ENCODE data around the gene DOCK10. TPM values are rescaled to one million over a fixed set of nuclear protein-coding genes. Genes with fewer than 3 reads are reported as not detected.

The DOCK10 gene
- total RNA-seq, 2 donors from 2014 or later = 2.0 to 3.4 TPM

GRCh38 chr2:225073198-225073597 lies 30.9 kb upstream of the DOCK10 start:
- no peak for DNase-seq
- Histone ChIP-seq H3K36me3 (replicated peaks in 1 of 2; ENCODE audit: insufficient read depth in 1 of 2, low read depth in 2 of 2) (no peaks in the 10 kb centered on the region), H3K4me1 (no peaks in the 10 kb centered on the region), H3K9me3 (no peaks in the 10 kb centered on the region), H3K27me3 (no peaks in the 10 kb centered on the region), H3K4me3 (no peak overlapping the region), H3K27ac (no peak overlapping the region)
- 30 to 61% methylated on average over 5 of the region's 5 CpGs for WGBS, 2 donors
- ATAC-seq = no peak
- intact Hi-C loops (cut with DNase I) = no loop called here
- TF ChIP-seq CTCF (IDR thresholded peaks at IDR 0.05) (no peak), POLR2A (IDR thresholded peaks at IDR 0.05) (no peak)

GRCh38 chr2:225072444-225072843 lies 30.2 kb upstream of the DOCK10 start:
- no peak overlapping the region for H3K4me3 ChIP-seq
- no peaks in the 10 kb centered on the region for H3K27me3 ChIP-seq
- H3K27ac ChIP-seq = no peak overlapping the region
- H3K4me1 ChIP-seq = no peaks in the 10 kb centered on the region
- intact Hi-C loops (cut with DNase I) = no loop called here
- ATAC-seq = no peak
- no peak for DNase-seq
- H3K9me3 ChIP-seq = peaks cover 0 to 4% (median 0%) of the 10 kb centered on the region in 3 donors
- whole genome bisulfite sequencing, 2 donors = 70 to 80% methylated on average over 2 of the region's 2 CpGs
- H3K36me3 ChIP-seq (replicated peaks in 1 of 2; ENCODE audit: insufficient read depth in 1 of 2, low read depth in 2 of 2) = no peaks in the 10 kb centered on the region
- TF ChIP-seq POLR2A (IDR thresholded peaks at IDR 0.05) = no peak
- no peak for TF ChIP-seq CTCF (IDR thresholded peaks at IDR 0.05)

GRCh38 chr2:225070811-225071210 lies 28.5 kb upstream of the DOCK10 start:
- Histone ChIP-seq H3K4me1 (no peaks in the 10 kb centered on the region), H3K27me3 (no peaks in the 10 kb centered on the region), H3K4me3 (no peak overlapping the region), H3K27ac (no peak overlapping the region), H3K36me3 (replicated peaks in 1 of 2; ENCODE audit: insufficient read depth in 1 of 2, low read depth in 2 of 2) (no peaks in the 10 kb centered on the region), H3K9me3 (peaks cover 0 to 6% (median 0%) of the 10 kb centered on the region in 3 donors)
- ATAC-seq (no peak), DNase-seq (no peak)
- intact Hi-C loops (cut with DNase I) = no loop called here
- WGBS, 2 donors = 39 to 49% methylated on average over 2 of the region's 2 CpGs
- TF ChIP-seq POLR2A (IDR thresholded peaks at IDR 0.05) = no peak
- no peak for TF ChIP-seq CTCF (IDR thresholded peaks at IDR 0.05)

- peaks cover 0 to 6% (median 0%) of the 10 kb centered on the region in 3 donors for H3K9me3 ChIP-seq
- H3K4me3 ChIP-seq = no peak overlapping the region
- H3K36me3 ChIP-seq (replicated peaks in 1 of 2; ENCODE audit: insufficient read depth in 1 of 2, low read depth in 2 of 2) = no peaks in the 10 kb centered on the region
- no peaks in the 10 kb centered on the region for H3K4me1 ChIP-seq
- no peak overlapping the region for H3K27ac ChIP-seq
- TF ChIP-seq CTCF (IDR thresholded peaks at IDR 0.05) (no peak), POLR2A (IDR thresholded peaks at IDR 0.05) (no peak)
- intact Hi-C loops (cut with DNase I) = no loop called here
- DNase-seq (no peak), ATAC-seq (no peak)
- 14 to 32% methylated on average over 1 of the region's 1 CpG for WGBS, 2 donors
- no peaks in the 10 kb centered on the region for H3K27me3 ChIP-seq
These were observed 27.7 kb upstream of the DOCK10 start for GRCh38 chr2:225069966-225070365.

GRCh38 chr2:225069477-225069876 lies 27.2 kb upstream of the DOCK10 start:
- ATAC-seq (no peak), DNase-seq (no peak)
- no peak for TF ChIP-seq CTCF (IDR thresholded peaks at IDR 0.05)
- no peak for TF ChIP-seq POLR2A (IDR thresholded peaks at IDR 0.05)
- no peak overlapping the region for H3K27ac ChIP-seq
- no peaks in the 10 kb centered on the region for H3K27me3 ChIP-seq
- 68 to 76% methylated on average over 1 of the region's 1 CpG for WGBS, 2 donors
- H3K4me1 ChIP-seq = no peaks in the 10 kb centered on the region
- H3K4me3 ChIP-seq = no peak overlapping the region
- intact Hi-C loops (cut with DNase I) = no loop called here
- no peaks in the 10 kb centered on the region for H3K36me3 ChIP-seq (replicated peaks in 1 of 2; ENCODE audit: insufficient read depth in 1 of 2, low read depth in 2 of 2)
- H3K9me3 ChIP-seq = peaks cover 0 to 6% (median 0%) of the 10 kb centered on the region in 3 donors
